Type B pancreatic cell (in vitro differentiated cells): Measurements from ENCODE around the gene MT1M. TPM values are rescaled to one million over a fixed set of nuclear protein-coding genes. Genes with fewer than 3 reads are reported as not detected.
A peak's percentile ranks its signal among the peaks of the same experiment; 100 is the strongest.

Source experiments
- DNase-seq: peaks from one replicate; pipeline ENCODE4 v3.0.0; 2021; ENCODE audit warnings: mixed read lengths; ENCODE audit not compliant: unreplicated experiment; ENCODE audit errors: extremely low spot score
- H3K27ac Mint-ChIP-seq: 2 replicates; pipeline ENCODE4 v1.8.0; 2021; ENCODE audit warnings: mild to moderate bottlenecking, mixed read lengths
- H3K27me3 Mint-ChIP-seq: 2 replicates; pipeline ENCODE4 v1.8.0; 2021; ENCODE audit warnings: mixed read lengths
- H3K36me3 Mint-ChIP-seq: 2 replicates; pipeline ENCODE4 v1.8.0; 2021; ENCODE audit warnings: mixed read lengths
- H3K4me1 Mint-ChIP-seq: one replicate; pipeline ENCODE4 v1.8.0; 2021; ENCODE audit warnings: mixed read lengths; ENCODE audit not compliant: unreplicated experiment
- H3K4me3 Mint-ChIP-seq: 2 replicates; pipeline ENCODE4 v1.8.0; 2021; ENCODE audit warnings: mild to moderate bottlenecking, mixed read lengths
- H3K9me3 Mint-ChIP-seq: 2 replicates; pipeline ENCODE4 v1.8.0; 2021; ENCODE audit warnings: mixed read lengths
- total RNA-seq: library from RNA; stranded (reverse); gene quantifications from 2 replicates; pipeline ENCODE4 v1.2.1, GENCODE V29; 2021; ENCODE audit warnings: low replicate concordance
- TF ChIP-seq, protein P1 (sequence below): fragments of 200-600 bp; sonication (generic); conservative IDR thresholded peaks from 2 replicates; pipeline ENCODE4 v1.5.0; 2021; ENCODE audit warnings: antibody characterized with exemption, mild to moderate bottlenecking

The MT1M gene
- total RNA-seq, 1 donor from 2014 or later = not detected

DNA sequence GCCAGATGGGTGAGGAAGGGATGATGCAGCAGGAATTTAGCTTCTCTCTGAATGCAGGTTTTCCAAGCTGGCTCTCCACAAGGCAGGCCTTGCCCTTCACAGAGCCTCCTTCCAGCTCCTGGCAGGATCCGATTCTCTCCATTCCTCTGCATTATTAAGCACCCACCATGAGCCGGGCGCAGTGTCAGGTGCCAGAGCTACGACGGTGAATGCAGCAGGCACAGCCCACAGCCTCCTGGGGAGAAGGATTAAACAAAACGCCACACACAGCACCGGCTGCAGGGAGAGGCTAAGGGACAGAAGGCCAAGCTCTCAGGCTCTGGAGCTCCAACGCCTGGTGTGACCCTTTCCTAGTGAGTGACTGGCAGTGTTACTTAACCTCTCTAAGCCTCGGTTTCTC lies 31.1 kb upstream of the MT1M start:
- H3K9me3 Mint-ChIP-seq = no peaks in the 10 kb centered on the region
- TF ChIP-seq, protein P1, sequence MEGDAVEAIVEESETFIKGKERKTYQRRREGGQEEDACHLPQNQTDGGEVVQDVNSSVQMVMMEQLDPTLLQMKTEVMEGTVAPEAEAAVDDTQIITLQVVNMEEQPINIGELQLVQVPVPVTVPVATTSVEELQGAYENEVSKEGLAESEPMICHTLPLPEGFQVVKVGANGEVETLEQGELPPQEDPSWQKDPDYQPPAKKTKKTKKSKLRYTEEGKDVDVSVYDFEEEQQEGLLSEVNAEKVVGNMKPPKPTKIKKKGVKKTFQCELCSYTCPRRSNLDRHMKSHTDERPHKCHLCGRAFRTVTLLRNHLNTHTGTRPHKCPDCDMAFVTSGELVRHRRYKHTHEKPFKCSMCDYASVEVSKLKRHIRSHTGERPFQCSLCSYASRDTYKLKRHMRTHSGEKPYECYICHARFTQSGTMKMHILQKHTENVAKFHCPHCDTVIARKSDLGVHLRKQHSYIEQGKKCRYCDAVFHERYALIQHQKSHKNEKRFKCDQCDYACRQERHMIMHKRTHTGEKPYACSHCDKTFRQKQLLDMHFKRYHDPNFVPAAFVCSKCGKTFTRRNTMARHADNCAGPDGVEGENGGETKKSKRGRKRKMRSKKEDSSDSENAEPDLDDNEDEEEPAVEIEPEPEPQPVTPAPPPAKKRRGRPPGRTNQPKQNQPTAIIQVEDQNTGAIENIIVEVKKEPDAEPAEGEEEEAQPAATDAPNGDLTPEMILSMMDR = no peak
- no peak overlapping the region for H3K27ac Mint-ChIP-seq
- no peak for DNase-seq
- H3K4me3 Mint-ChIP-seq = no peak overlapping the region
- no peaks in the 10 kb centered on the region for H3K36me3 Mint-ChIP-seq
- peaks cover 51% of the 10 kb centered on the region for H3K27me3 Mint-ChIP-seq
- peaks cover under 1% of the 10 kb centered on the region for H3K4me1 Mint-ChIP-seq

DNA sequence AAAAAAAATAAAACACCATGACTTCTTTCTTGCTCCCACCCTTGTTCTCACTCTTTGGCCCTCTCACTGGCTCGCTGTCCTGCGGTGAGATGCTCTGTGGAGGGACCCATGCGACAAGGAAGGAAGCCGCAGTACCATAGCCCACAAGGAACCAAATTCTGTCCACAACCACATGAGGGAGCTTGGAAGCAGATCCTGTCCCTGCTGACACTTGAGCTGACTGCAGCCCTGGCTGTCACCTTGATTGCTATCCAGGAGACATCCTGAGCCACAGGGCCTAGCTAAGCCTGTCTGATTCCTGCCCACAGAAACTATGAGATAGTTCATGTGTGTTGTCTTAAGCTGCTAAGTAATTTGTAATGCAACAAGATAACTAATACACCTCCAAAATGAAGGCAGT lies 28.9 kb upstream of the MT1M start:
- Mint-ChIP-seq H3K27me3 (peaks cover 39% of the 10 kb centered on the region), H3K27ac (peak overlapping the region; percentile 45), H3K9me3 (no peaks in the 10 kb centered on the region), H3K4me3 (no peak overlapping the region), H3K4me1 (peaks cover 17% of the 10 kb centered on the region), H3K36me3 (no peaks in the 10 kb centered on the region)
- TF ChIP-seq, protein P1 = peak; percentile 59
- DNase-seq = no peak

DNA sequence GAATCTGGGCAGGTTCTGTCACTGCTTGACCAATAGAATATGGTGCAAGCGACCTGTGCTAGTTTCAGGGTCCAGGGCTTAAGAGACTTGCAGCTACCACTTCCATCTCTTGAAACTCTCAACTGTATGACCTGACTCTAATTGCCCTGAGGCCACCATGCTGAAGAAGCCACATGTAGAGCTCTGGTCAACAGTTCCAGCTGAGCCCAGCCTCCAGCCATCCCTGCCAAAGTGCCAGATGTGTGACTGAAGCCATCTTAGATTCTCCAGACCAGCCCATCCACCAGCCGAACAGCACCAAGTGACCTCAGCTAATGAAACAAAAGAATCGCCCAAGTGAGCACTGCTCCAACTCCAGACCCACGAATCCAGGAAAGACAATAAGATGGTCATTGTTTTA lies 27.5 kb upstream of the MT1M start:
- H3K4me1 Mint-ChIP-seq = peaks cover 26% of the 10 kb centered on the region
- H3K9me3 Mint-ChIP-seq = no peaks in the 10 kb centered on the region
- no peak for DNase-seq
- TF ChIP-seq, protein P1 = no peak
- no peak overlapping the region for H3K27ac Mint-ChIP-seq
- no peaks in the 10 kb centered on the region for H3K36me3 Mint-ChIP-seq
- H3K27me3 Mint-ChIP-seq = peaks cover 47% of the 10 kb centered on the region
- H3K4me3 Mint-ChIP-seq = no peak overlapping the region

DNA sequence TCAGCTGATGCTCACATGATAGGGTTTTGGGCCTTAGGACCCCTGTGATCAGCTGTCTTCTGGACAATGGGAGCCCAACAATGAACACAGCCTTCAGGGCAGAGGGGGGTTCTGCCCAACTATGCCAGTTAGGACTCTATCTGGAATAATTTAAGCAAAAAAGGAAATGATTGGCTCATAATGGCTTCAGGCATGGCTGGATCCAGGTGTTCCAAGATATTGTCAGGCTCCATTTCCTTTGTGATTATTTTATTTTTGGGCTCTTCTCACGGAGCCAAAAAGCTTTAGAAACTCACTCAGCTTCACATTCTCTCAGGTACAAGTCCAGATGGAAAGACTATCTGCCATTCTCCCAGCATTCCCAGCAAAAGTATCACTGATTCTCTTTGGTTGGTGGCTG lies 27.0 kb upstream of the MT1M start:
- Mint-ChIP-seq H3K4me1 (peaks cover 30% of the 10 kb centered on the region), H3K27me3 (peaks cover 47% of the 10 kb centered on the region), H3K27ac (no peak overlapping the region), H3K4me3 (no peak overlapping the region), H3K36me3 (no peaks in the 10 kb centered on the region), H3K9me3 (no peaks in the 10 kb centered on the region)
- TF ChIP-seq, protein P1 = no peak
- DNase-seq = no peak

DNA sequence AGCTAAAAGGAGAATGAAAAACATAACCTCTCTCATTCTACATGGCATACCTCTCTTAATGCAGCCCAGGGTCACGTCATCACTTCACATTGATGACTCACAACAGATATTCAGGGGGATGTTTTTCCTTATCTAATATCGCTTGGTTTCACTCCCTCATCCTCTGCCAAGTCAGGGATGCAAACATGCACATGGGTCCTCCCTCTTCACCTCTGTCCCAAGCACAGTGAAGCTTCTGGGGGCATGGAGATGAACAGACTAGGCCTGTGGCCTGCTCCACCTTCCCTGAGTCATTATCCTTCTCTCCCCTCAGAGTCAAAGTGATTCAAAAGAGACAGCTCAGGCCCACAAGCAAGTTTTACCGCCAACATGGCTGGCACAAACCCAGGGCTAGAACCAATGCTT lies 26.4 kb upstream of the MT1M start:
- no peaks in the 10 kb centered on the region for H3K9me3 Mint-ChIP-seq
- TF ChIP-seq, protein P1 = no peak
- peaks cover 46% of the 10 kb centered on the region for H3K27me3 Mint-ChIP-seq
- H3K4me3 Mint-ChIP-seq = no peak overlapping the region
- H3K4me1 Mint-ChIP-seq = peaks cover 36% of the 10 kb centered on the region
- H3K36me3 Mint-ChIP-seq = no peaks in the 10 kb centered on the region
- DNase-seq = no peak
- no peak overlapping the region for H3K27ac Mint-ChIP-seq
